Liver (tissue), 9 donors: Measurements from ENCODE around the gene VEGFD. TPM values are rescaled to one million over a fixed set of nuclear protein-coding genes. Genes with fewer than 3 reads are reported as not detected.

ENCODE experiments used
- DNase-seq: peaks from one replicate; pipeline ENCODE4 v3.0.0-alpha.2; 2017; ENCODE audit warnings: low spot score
- H3K27ac ChIP-seq, 2 donors: one replicate each; pipeline ENCODE4 v1.7.0; 2013; ENCODE audit warnings: inconsistent platforms in 2 of 2, low read length in 2 of 2, control low read depth in 1 of 2, low read depth in 1 of 2, mild to moderate bottlenecking in 1 of 2
- H3K27me3 ChIP-seq, 4 donors: one replicate each; pipeline versions ENCODE4 v1.6.1 to v1.7.0; 2013; ENCODE audit warnings: low read length in 3 of 4, inconsistent platforms in 1 of 4, mild to moderate bottlenecking in 1 of 4, moderate library complexity in 1 of 4; ENCODE audit not compliant: control insufficient read depth in 4 of 4, insufficient read depth in 4 of 4
- H3K36me3 ChIP-seq, 4 donors: one replicate each; pipeline versions ENCODE4 v1.6.1 to v1.7.0; 2013; ENCODE audit warnings: low read length in 3 of 4, mild to moderate bottlenecking in 3 of 4, low read depth in 1 of 4, moderate library complexity in 1 of 4; ENCODE audit not compliant: control insufficient read depth in 4 of 4, insufficient read depth in 3 of 4
- H3K4me1 ChIP-seq, 4 donors: one replicate each; pipeline versions ENCODE4 v1.6.1 to v1.7.0; 2013; ENCODE audit warnings: low read length in 3 of 4, mild to moderate bottlenecking in 3 of 4, moderate library complexity in 1 of 4; ENCODE audit not compliant: control insufficient read depth in 4 of 4, insufficient read depth in 4 of 4
- H3K4me3 ChIP-seq, 3 donors: one replicate each; pipeline versions ENCODE4 v1.6.1 to v1.7.0; 2013; ENCODE audit warnings: low read length in 3 of 3, control low read depth in 1 of 3, low read depth in 1 of 3, mild to moderate bottlenecking in 1 of 3
- H3K9ac ChIP-seq, 2 donors: one replicate each; pipeline ENCODE4 v1.7.0; 2013; ENCODE audit warnings: low read length in 2 of 2, mild to moderate bottlenecking in 2 of 2, moderate library complexity in 2 of 2, control low read depth in 1 of 2, low read depth in 1 of 2
- H3K9me3 ChIP-seq, 4 donors: one replicate each; pipeline versions ENCODE4 v1.6.1 to v1.7.0; 2013; ENCODE audit warnings: low read length in 3 of 4; ENCODE audit not compliant: control insufficient read depth in 4 of 4
- CTCF ChIP-seq: fragments of 150-350 bp; IDR thresholded peaks from 2 replicates; pipeline ENCODE4 v1.5.1; 2017; ENCODE audit warnings: improper control_type of control experiment, low read depth, low read length; ENCODE audit not compliant: missing input control
- HNF4A ChIP-seq, 2 donors: conservative IDR thresholded peaks; 2 replicates each; pipeline ENCODE4 v1.6.1; 2016; ENCODE audit warnings: antibody characterized with exemption in 2 of 2, mild to moderate bottlenecking in 2 of 2
- JUND ChIP-seq, 2 donors: IDR thresholded peaks; 2 replicates each; pipeline ENCODE4 v1.6.1; 2016; ENCODE audit warnings: antibody characterized with exemption in 2 of 2
- NR2F2 ChIP-seq: IDR thresholded peaks from 2 replicates; pipeline ENCODE4 v1.6.1; 2016; ENCODE audit warnings: antibody characterized with exemption
- REST ChIP-seq: IDR thresholded peaks from 2 replicates; pipeline ENCODE4 v1.6.1; 2016; ENCODE audit warnings: antibody characterized with exemption, mild to moderate bottlenecking
- RXRA ChIP-seq, 2 donors: IDR thresholded peaks; 2 replicates each; pipeline ENCODE4 v1.6.1; 2017 to 2018; ENCODE audit warnings: antibody characterized with exemption in 2 of 2, mild to moderate bottlenecking in 1 of 2
- SP1 ChIP-seq: IDR thresholded peaks from 2 replicates; pipeline ENCODE4 v1.6.1; 2018; ENCODE audit warnings: antibody characterized with exemption, mild to moderate bottlenecking
- ZBTB33 ChIP-seq: IDR thresholded peaks from 2 replicates; pipeline ENCODE4 v1.6.1; 2016; ENCODE audit warnings: antibody characterized with exemption
- WGBS: extraction: QIAGEN DNeasy Blood & Tissue Kit; methylation state at CpG from one replicate; pipeline ENCODE4 v1.1.7; 2013; 5-methylcytosine and 5-hydroxymethylcytosine counted together
- polyA plus RNA-seq, 2 donors: library from polyadenylated mRNA; stranded (reverse) in 1 of 2; unstranded in 1 of 2; fragments of 200-250 nt in 1 of 2; fragments of >200 nt in 1 of 2; fragmentation: Nextera tagmentation in 1 of 2; extraction: Ambion mirVana in 1 of 2; gene quantifications; one replicate each; pipeline versions ENCODE4 v1.2.1 to v1.2.3, GENCODE V29; 2013 to 2015
- total RNA-seq, 2 donors: library from RNA; depleted of rRNA; stranded (reverse); fragments of >200 nt; gene quantifications; one replicate each; pipeline ENCODE4 v1.2.3, GENCODE V29; 2014
- donor health status: healthy.
- donor health status: healthy.
- donor health status: healthy.
- donor health status: healthy.
- donor health status: healthy.

VEGFD gene
- total and polyA plus RNA-seq, 4 donors: 0.05 to 4.5 (median 0.64) TPM

- H3K27ac ChIP-seq: no peak overlapping the region
- no peak for TF ChIP-seq REST
Measured at GRCh38 chrX:15344106-15344505, 40.1 kb downstream of the VEGFD start.

GRCh38 chrX:15343075-15343476 is 41.1 kb downstream of the VEGFD start:
- H3K9ac ChIP-seq: no peak overlapping the region
- H3K36me3 ChIP-seq: no peaks in the 10 kb centered on the region
- TF ChIP-seq RXRA (IDR thresholded peaks at IDR 0.05) (peak; percentile 12 to 28), NR2F2 (no peak), JUND (IDR thresholded peaks at IDR 0.05) (peak in 1 of 2 donors; percentile 18), SP1 (peak; percentile 8)
- WGBS: 36% methylated on average over 5 of the region's 5 CpGs
- H3K4me1 ChIP-seq: no peaks in the 10 kb centered on the region
- H3K4me3 ChIP-seq: no peak overlapping the region
- H3K27me3 ChIP-seq: no peaks in the 10 kb centered on the region
- no peak for DNase-seq
- H3K9me3 ChIP-seq: no peaks in the 10 kb centered on the region
- H3K27ac ChIP-seq: no peak overlapping the region

More at GRCh38 chrX:15344106-15344505, 40.1 kb downstream of the VEGFD start:
- no peaks in the 10 kb centered on the region for H3K36me3 ChIP-seq
- H3K4me1 ChIP-seq: no peaks in the 10 kb centered on the region
- H3K9me3 ChIP-seq: no peaks in the 10 kb centered on the region
- H3K9ac ChIP-seq: no peak overlapping the region
- DNase-seq: no peak
- H3K27me3 ChIP-seq: no peaks in the 10 kb centered on the region
- H3K4me3 ChIP-seq: no peak overlapping the region

DNA sequence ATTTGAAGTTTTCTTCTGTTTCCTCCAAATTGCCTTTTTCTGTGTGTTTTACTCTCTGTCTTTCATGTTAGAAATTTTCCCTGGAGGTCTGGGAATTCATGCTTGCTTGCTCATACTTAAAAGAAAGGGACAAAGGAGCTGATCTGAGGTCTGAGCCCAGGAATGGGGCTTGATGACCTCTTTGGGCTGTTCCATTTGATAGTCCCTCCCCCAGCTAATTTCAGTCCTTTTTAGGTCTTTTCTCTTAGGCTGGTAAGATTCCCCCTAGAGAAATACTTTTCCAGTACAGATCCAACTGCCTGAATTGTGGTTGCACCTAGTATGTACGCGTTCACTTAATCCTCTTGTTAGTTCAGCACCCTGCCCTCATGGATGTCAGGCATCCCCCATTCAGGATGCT is 43.3 kb downstream of the VEGFD start:
- Histone ChIP-seq H3K27ac (no peak overlapping the region), H3K4me1 (peaks cover 0 to 4% (median 0%) of the 10 kb centered on the region in 4 donors), H3K4me3 (no peak overlapping the region), H3K27me3 (peaks cover 0 to 2% (median 0%) of the 10 kb centered on the region in 4 donors), H3K36me3 (no peaks in the 10 kb centered on the region), H3K9ac (no peak overlapping the region), H3K9me3 (no peaks in the 10 kb centered on the region)
- TF ChIP-seq ZBTB33 (no peak), CTCF (no peak), HNF4A (conservative IDR thresholded peaks at IDR 0.05) (no peak)
- DNase-seq: no peak
- 94% methylated on average over 2 of the region's 2 CpGs for WGBS
